ENCODE results near the gene RASGRP2.

The RASGRP2 gene

GRCh38 chr11:64720640-64721358 is 23.1 kb downstream of the RASGRP2 start:
- in situ Hi-C loops (cut with MboI; ENCODE audit: low sequenced_read_pairs): no loop called here

- in situ Hi-C loops (cut with MboI; ENCODE audit: low sequenced_read_pairs): no loop called here
Measured at GRCh38 chr11:64720167-64720566, 23.8 kb downstream of the RASGRP2 start.

GRCh38 chr11:64719406-64719805 is 24.5 kb downstream of the RASGRP2 start:
- in situ Hi-C loops (cut with MboI; ENCODE audit: low sequenced_read_pairs): no loop called here

GRCh38 chr11:64718780-64719124 is 25.2 kb downstream of the RASGRP2 start:
- in situ Hi-C loops (cut with MboI; ENCODE audit: low sequenced_read_pairs): no loop called here

GRCh38 chr11:64718084-64718779 is 25.7 kb downstream of the RASGRP2 start:
- in situ Hi-C loops (cut with MboI; ENCODE audit: low sequenced_read_pairs): no loop called here

GRCh38 chr11:64717268-64717578 is 26.7 kb downstream of the RASGRP2 start:
- in situ Hi-C loops (cut with MboI; ENCODE audit: low sequenced_read_pairs): no loop called here

GRCh38 chr11:64716473-64717267 is 27.3 kb downstream of the RASGRP2 start:
- in situ Hi-C loops (cut with MboI; ENCODE audit: low sequenced_read_pairs): no loop called here

- in situ Hi-C loops (cut with MboI; ENCODE audit: low sequenced_read_pairs): no loop called here
Measured at GRCh38 chr11:64715756-64716472, 28.0 kb downstream of the RASGRP2 start.

GRCh38 chr11:64715110-64715509 is 28.8 kb downstream of the RASGRP2 start:
- in situ Hi-C loops (cut with MboI; ENCODE audit: low sequenced_read_pairs): no loop called here

GRCh38 chr11:64714666-64715065 is 29.3 kb downstream of the RASGRP2 start:
- in situ Hi-C loops (cut with MboI; ENCODE audit: low sequenced_read_pairs): no loop called here

GRCh38 chr11:64713781-64714363 is 30.1 kb downstream of the RASGRP2 start:
- in situ Hi-C loops (cut with MboI; ENCODE audit: low sequenced_read_pairs): no loop called here

GRCh38 chr11:64713016-64713707 is 30.8 kb downstream of the RASGRP2 start:
- in situ Hi-C loops (cut with MboI; ENCODE audit: low sequenced_read_pairs): no loop called here

- in situ Hi-C loops (cut with MboI; ENCODE audit: low sequenced_read_pairs): no loop called here
Measured at GRCh38 chr11:64712430-64713015, 31.4 kb downstream of the RASGRP2 start.

GRCh38 chr11:64711956-64712362 is 32.0 kb downstream of the RASGRP2 start:
- in situ Hi-C loops (cut with MboI; ENCODE audit: low sequenced_read_pairs): no loop called here

- in situ Hi-C loops (cut with MboI; ENCODE audit: low sequenced_read_pairs): no loop called here
Measured at GRCh38 chr11:64711138-64711955, 32.6 kb downstream of the RASGRP2 start.

- in situ Hi-C loops (cut with MboI; ENCODE audit: low sequenced_read_pairs): no loop called here
Measured at GRCh38 chr11:64710418-64711137, 33.4 kb downstream of the RASGRP2 start.

GRCh38 chr11:64705501-64705900 is 38.4 kb downstream of the RASGRP2 start:
- in situ Hi-C loops (cut with MboI; ENCODE audit: low sequenced_read_pairs): no loop called here

GRCh38 chr11:64703048-64703447 is 40.9 kb downstream of the RASGRP2 start:
- in situ Hi-C loops (cut with MboI; ENCODE audit: low sequenced_read_pairs): no loop called here
